Measurements from ENCODE around the gene MOB3B. TPM values are rescaled to one million over a fixed set of nuclear protein-coding genes. Genes with fewer than 3 reads are reported as not detected.

The MOB3B gene
- total RNA-seq, 1 donor from 2014 or later = 11.0 TPM

DNA sequence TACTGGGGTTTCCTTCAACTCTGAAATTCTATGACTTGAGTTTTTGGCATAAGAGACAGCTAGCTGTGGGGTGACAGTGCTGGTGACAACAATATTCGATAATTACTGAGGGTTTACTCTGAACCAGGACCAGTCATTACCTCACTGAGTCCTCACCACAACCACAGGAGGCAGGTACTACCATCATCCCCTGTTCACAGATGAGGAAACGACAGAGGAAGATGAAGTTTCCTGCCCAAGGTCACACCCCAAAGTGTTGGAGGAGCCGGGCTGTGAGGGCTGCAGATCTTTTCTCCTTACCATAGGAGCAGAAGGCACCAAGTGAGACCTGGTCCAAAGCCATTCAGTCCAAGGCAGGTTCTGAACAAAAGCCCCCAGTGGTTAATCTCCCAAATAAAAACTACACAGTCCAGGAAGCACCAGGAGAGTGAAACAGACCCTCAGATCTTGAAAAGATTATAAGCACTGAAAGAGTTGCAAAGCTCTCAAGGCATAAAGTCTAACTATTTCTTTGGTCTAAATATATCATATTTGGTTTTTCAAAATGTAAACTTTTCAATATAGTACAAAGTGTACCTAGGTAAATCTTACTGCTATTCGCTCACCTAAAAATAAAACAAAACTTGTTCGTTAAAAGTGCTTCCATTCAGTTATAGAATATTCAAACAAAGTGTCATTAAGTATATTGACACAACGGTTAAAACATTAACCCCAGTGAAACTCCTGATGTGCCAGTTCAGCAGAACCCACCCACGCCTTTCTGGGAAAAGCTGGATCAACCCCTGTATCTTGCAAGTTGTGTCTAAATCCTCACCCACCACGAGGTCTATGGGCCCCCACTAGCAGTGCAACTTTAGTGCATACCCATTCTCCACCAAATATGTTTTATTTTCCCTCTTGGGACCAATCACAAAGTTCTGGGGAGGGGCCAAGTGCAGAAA lies 150.0 kb downstream of the MOB3B start:
- intact Hi-C loops (cut with DNase I) = no loop called here
- no peaks in the 10 kb centered on the region for H3K9me3 ChIP-seq
- H3K4me1 ChIP-seq = peaks cover 16% of the 10 kb centered on the region
- no peak overlapping the region for H3K4me3 ChIP-seq
- H3K36me3 ChIP-seq = no peaks in the 10 kb centered on the region
- DNase-seq (ENCODE audit: extremely low spot score in 2 of 2) = no peak
- no peaks in the 10 kb centered on the region for H3K27me3 ChIP-seq
- TF ChIP-seq POLR2AphosphoS5 (IDR thresholded peaks at IDR 0.05; ENCODE audit: insufficient read depth in 1 of 2, low read depth in 1 of 2) = no peak
- TF ChIP-seq POLR2A (IDR thresholded peaks at IDR 0.05) = no peak
- TF ChIP-seq, protein P1, sequence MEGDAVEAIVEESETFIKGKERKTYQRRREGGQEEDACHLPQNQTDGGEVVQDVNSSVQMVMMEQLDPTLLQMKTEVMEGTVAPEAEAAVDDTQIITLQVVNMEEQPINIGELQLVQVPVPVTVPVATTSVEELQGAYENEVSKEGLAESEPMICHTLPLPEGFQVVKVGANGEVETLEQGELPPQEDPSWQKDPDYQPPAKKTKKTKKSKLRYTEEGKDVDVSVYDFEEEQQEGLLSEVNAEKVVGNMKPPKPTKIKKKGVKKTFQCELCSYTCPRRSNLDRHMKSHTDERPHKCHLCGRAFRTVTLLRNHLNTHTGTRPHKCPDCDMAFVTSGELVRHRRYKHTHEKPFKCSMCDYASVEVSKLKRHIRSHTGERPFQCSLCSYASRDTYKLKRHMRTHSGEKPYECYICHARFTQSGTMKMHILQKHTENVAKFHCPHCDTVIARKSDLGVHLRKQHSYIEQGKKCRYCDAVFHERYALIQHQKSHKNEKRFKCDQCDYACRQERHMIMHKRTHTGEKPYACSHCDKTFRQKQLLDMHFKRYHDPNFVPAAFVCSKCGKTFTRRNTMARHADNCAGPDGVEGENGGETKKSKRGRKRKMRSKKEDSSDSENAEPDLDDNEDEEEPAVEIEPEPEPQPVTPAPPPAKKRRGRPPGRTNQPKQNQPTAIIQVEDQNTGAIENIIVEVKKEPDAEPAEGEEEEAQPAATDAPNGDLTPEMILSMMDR (IDR thresholded peaks at IDR 0.05) = no peak
- H3K27ac ChIP-seq = no peak overlapping the region

DNA sequence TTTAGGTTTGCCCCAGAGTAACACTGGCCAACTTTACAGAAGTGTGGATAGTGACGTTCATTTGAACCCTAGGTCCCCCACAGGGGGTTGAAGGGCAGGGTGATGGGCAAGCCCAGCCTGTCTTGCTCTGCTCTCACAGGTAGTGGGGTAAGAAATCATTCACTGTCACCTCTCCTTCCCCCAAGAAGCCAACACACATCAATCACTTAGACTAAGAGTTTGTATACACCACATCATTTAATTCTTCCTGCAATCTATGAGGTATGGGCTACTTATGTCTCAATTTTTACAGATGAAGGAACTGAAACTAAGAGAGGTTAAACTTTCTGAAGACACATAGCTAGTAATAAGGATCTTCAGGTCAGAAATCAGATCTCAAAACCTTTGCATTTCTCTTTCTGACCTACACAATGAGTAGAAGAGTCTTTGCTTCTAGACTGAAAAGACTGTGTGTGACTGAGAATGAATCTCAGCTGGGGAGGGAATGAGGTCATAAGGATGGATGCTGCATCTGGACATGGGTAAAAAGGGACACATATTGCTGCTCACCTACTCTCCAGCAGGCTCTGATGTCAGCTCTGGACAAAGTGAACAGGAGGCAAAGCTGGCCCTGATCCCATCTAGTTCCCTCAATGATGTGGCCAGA lies 151.7 kb downstream of the MOB3B start:
- intact Hi-C loops (cut with DNase I) = no loop called here
- no peak overlapping the region for H3K27ac ChIP-seq

DNA sequence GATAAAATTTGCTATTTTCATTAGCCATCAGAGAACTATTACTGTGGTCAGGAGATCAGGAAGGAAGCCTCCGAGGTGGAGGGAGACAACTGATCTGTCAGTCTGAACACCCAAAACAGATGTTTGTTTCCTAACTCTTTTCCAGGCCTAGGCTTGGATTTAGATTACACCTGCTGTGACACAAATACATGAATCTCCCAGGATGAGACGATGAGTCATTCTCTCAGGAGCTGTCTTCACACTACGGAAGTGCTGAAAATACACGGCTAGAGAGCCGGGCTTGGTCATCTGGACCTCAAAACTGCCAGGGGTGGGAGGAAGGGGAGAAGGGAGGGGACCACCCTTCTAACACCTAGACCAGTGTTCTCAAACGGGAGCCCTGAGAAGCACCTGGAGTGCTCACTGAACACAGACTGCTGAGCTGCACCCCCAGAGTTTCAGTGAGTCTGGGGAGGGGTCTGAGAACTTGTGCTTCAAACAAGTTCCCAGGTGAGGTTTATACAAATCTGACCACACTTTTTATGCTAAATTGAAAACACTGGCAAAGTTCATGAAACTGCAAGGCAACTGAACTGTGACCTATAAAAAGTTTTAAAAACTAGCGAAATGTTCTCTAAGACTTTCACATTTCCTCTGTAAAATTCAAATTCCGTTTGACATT lies 152.3 kb downstream of the MOB3B start:
- TF ChIP-seq, protein P1 (IDR thresholded peaks at IDR 0.05) = no peak
- TF ChIP-seq POLR2A (IDR thresholded peaks at IDR 0.05) (no peak), POLR2AphosphoS5 (IDR thresholded peaks at IDR 0.05; ENCODE audit: insufficient read depth in 1 of 2, low read depth in 1 of 2) (no peak)
- intact Hi-C loops (cut with DNase I) = no loop called here
- Histone ChIP-seq H3K27ac (no peak overlapping the region), H3K4me1 (peaks cover 17% of the 10 kb centered on the region), H3K27me3 (no peaks in the 10 kb centered on the region), H3K36me3 (no peaks in the 10 kb centered on the region), H3K4me3 (no peak overlapping the region), H3K9me3 (no peaks in the 10 kb centered on the region)
- DNase-seq (ENCODE audit: extremely low spot score in 2 of 2) = no peak

More for the DNA sequence above, 151.7 kb downstream of the MOB3B start:
- Histone ChIP-seq H3K4me1 (peaks cover 16% of the 10 kb centered on the region), H3K4me3 (no peak overlapping the region), H3K27me3 (no peaks in the 10 kb centered on the region), H3K36me3 (no peaks in the 10 kb centered on the region), H3K9me3 (no peaks in the 10 kb centered on the region)
- TF ChIP-seq POLR2A (IDR thresholded peaks at IDR 0.05) (no peak), POLR2AphosphoS5 (IDR thresholded peaks at IDR 0.05; ENCODE audit: insufficient read depth in 1 of 2, low read depth in 1 of 2) (no peak)
- TF ChIP-seq, protein P1 (IDR thresholded peaks at IDR 0.05) = no peak
- DNase-seq (ENCODE audit: extremely low spot score in 2 of 2) = no peak

DNA sequence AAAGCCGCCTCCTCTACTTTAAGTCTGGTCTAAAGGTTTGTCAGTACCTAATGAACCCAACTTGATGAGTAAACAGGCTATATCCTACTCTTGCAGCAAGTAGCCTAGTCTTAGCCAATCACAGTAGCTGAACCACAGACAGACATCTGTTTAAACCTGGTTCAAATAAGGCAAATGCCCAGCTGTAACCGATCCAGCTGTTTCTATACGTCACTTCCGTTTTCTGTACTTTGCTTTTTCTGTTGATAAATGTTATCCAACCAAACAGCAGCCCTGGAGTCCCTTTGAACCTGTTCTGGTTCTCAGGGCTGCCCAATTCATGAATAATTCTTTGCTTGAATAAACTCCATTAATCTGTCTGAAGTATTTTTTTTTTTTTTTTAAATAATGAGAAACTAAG lies 155.8 kb downstream of the MOB3B start:
- intact Hi-C loops (cut with DNase I) = no loop called here
- Histone ChIP-seq H3K9me3 (no peaks in the 10 kb centered on the region), H3K36me3 (no peaks in the 10 kb centered on the region), H3K27ac (no peak overlapping the region), H3K4me3 (no peak overlapping the region), H3K4me1 (peaks cover 17% of the 10 kb centered on the region), H3K27me3 (no peaks in the 10 kb centered on the region)
- TF ChIP-seq POLR2A (IDR thresholded peaks at IDR 0.05) (no peak), POLR2AphosphoS5 (IDR thresholded peaks at IDR 0.05; ENCODE audit: insufficient read depth in 1 of 2, low read depth in 1 of 2) (no peak)
- TF ChIP-seq, protein P1 (IDR thresholded peaks at IDR 0.05) = no peak
- no peak for DNase-seq (ENCODE audit: extremely low spot score in 2 of 2)

All from vagina (tissue), 2 donors.